ENCODE results near the gene ZNF669. TPM values are rescaled to one million over a fixed set of nuclear protein-coding genes. Genes with fewer than 3 reads are reported as not detected.

Gene ZNF669
- polyA plus RNA-seq, 3 donors = 5.1 to 8.9 (median 8.9) TPM

- Histone ChIP-seq H3K4me1 (ENCODE audit: control insufficient read depth in 1 of 2, insufficient read depth in 2 of 2, low read length in 2 of 2) (no peaks in the 10 kb centered on the region), H3K79me2 (ENCODE audit: insufficient read depth, low read length) (no peaks in the 10 kb centered on the region), H2AFZ (ENCODE audit: insufficient read depth, low read depth, low read length, poor library complexity, severe bottlenecking) (no peak overlapping the region), H3K4me2 (replicated peaks; ENCODE audit: extremely low read depth, low read length, poor library complexity, severe bottlenecking) (no peak overlapping the region), H3K9me3 (replicated peaks in 1 of 2; ENCODE audit: control insufficient read depth in 1 of 2, insufficient read depth in 1 of 2, low read length in 2 of 2) (no peaks in the 10 kb centered on the region), H3K36me3 (replicated peaks in 1 of 2; ENCODE audit: control insufficient read depth in 1 of 2, insufficient read depth in 2 of 2, low read length in 2 of 2) (no peaks in the 10 kb centered on the region), H4K20me1 (ENCODE audit: insufficient read depth, low read length) (no peaks in the 10 kb centered on the region), H3K9ac (ENCODE audit: insufficient read depth, low read length, poor library complexity, severe bottlenecking) (no peak overlapping the region), H3K27ac (ENCODE audit: low read depth in 1 of 2, low read length in 2 of 2) (no peak overlapping the region), H3K27me3 (ENCODE audit: control insufficient read depth in 2 of 2, insufficient read depth in 2 of 2, low read length in 2 of 2) (no peaks in the 10 kb centered on the region), H3K4me3 (replicated peaks in 1 of 3; ENCODE audit: low read depth in 2 of 3, low read length in 3 of 3) (no peak overlapping the region)
- Mint-ChIP-seq H3K4me1 (no peaks in the 10 kb centered on the region), H3K27me3 (ENCODE audit: low read depth in 3 of 3) (peaks cover 0 to 5% (median 4%) of the 10 kb centered on the region in 3 donors), H3K9me3 (peaks cover 5 to 13% (median 7%) of the 10 kb centered on the region in 7 donors), H3K4me3 (no peak overlapping the region), H3K36me3 (no peaks in the 10 kb centered on the region), H3K27ac (no peak overlapping the region)
- 88% methylated on average over 1 of the region's 1 CpG for WGBS (ENCODE audit: insufficient coverage)
- TF ChIP-seq CTCF (IDR thresholded peaks at IDR 0.05) = no peak
- intact Hi-C loops (cut with micrococcal nuclease) = no loop called here
- DNase-seq = no peak
These were observed 16.9 kb downstream of the ZNF669 start for GRCh38 chr1:247087256-247087655.

DNA sequence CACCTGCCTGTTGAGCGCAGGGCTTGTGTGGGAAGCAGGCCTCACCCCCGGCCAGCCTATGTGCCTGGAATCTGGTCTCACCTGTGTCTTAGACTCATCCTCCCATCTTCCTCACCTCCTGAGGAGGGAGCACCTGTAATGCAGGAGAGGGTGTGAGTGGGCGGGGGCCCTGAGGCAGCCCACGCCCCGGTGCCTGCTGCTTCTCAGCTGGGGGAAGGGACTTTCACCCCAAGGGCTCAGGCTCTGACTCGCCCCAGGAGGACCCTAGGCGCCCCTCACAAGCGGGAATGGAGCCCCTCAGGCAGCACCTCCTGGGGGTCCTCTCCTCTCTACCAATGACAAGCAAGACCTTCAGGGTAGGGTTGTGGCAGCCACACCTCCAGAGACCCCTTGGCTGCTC lies 18.8 kb downstream of the ZNF669 start:
- Histone ChIP-seq H3K4me1 (ENCODE audit: control insufficient read depth in 1 of 2, insufficient read depth in 2 of 2, low read length in 2 of 2) (no peaks in the 10 kb centered on the region), H3K79me2 (ENCODE audit: insufficient read depth, low read length) (no peaks in the 10 kb centered on the region), H3K9me3 (replicated peaks in 1 of 2; ENCODE audit: control insufficient read depth in 1 of 2, insufficient read depth in 1 of 2, low read length in 2 of 2) (no peaks in the 10 kb centered on the region), H3K27me3 (ENCODE audit: control insufficient read depth in 2 of 2, insufficient read depth in 2 of 2, low read length in 2 of 2) (no peaks in the 10 kb centered on the region), H3K36me3 (replicated peaks in 1 of 2; ENCODE audit: control insufficient read depth in 1 of 2, insufficient read depth in 2 of 2, low read length in 2 of 2) (no peaks in the 10 kb centered on the region), H3K9ac (ENCODE audit: insufficient read depth, low read length, poor library complexity, severe bottlenecking) (no peak overlapping the region), H3K4me2 (replicated peaks; ENCODE audit: extremely low read depth, low read length, poor library complexity, severe bottlenecking) (no peak overlapping the region), H3K27ac (ENCODE audit: low read depth in 1 of 2, low read length in 2 of 2) (no peak overlapping the region), H4K20me1 (ENCODE audit: insufficient read depth, low read length) (no peaks in the 10 kb centered on the region), H2AFZ (ENCODE audit: insufficient read depth, low read depth, low read length, poor library complexity, severe bottlenecking) (no peak overlapping the region), H3K4me3 (replicated peaks in 1 of 3; ENCODE audit: low read depth in 2 of 3, low read length in 3 of 3) (no peak overlapping the region)
- no peak for DNase-seq
- intact Hi-C loops (cut with micrococcal nuclease) = no loop called here
- H3K36me3 Mint-ChIP-seq = no peaks in the 10 kb centered on the region
- H3K4me1 Mint-ChIP-seq = no peaks in the 10 kb centered on the region
- H3K27ac Mint-ChIP-seq = no peak overlapping the region
- WGBS (ENCODE audit: insufficient coverage) = 93% methylated on average over 3 of the region's 8 CpGs
- H3K9me3 Mint-ChIP-seq = peaks cover 4 to 17% (median 7%) of the 10 kb centered on the region in 7 donors
- no peak for TF ChIP-seq CTCF (IDR thresholded peaks at IDR 0.05)
- H3K27me3 Mint-ChIP-seq (ENCODE audit: low read depth in 3 of 3) = peaks cover 0 to 5% (median 4%) of the 10 kb centered on the region in 3 donors
- H3K4me3 Mint-ChIP-seq = no peak overlapping the region
